Uterus (tissue), 2 donors: ENCODE measurements around the gene ATP5F1D.

Experiments
- CTCF ChIP-seq, 4 experiments: fragments of 200-600 bp in 2 of 4; fragments of 450-650 bp in 2 of 4; sonication (generic) in 2 of 4; IDR thresholded peaks; one replicate each; pipeline ENCODE4 v1.5.1; 2016 to 2019; ENCODE audit warnings: antibody characterized with exemption in 4 of 4, mild to moderate bottlenecking in 2 of 4, moderate library complexity in 1 of 4
- POLR2A ChIP-seq, 2 donors: fragments of 450-650 bp; IDR thresholded peaks; one replicate each; pipeline ENCODE4 v1.6.1; 2016; ENCODE audit warnings: antibody characterized with exemption in 2 of 2, mild to moderate bottlenecking in 1 of 2, moderate library complexity in 1 of 2

- TF ChIP-seq POLR2A (IDR thresholded peaks at IDR 0.05) (no peak), CTCF (IDR thresholded peaks at IDR 0.05) (no peak)
These were observed 35.2 kb upstream of the ATP5F1D start for GRCh38 chr19:1206150-1206863.
